Measurements from ENCODE around the gene DMBX1. TPM values are rescaled to one million over a fixed set of nuclear protein-coding genes. Genes with fewer than 3 reads are reported as not detected.

Gene DMBX1
- total RNA-seq, 4 donors from 2014 or later, result not detected

- H3K4me1 ChIP-seq, result no peaks in the 10 kb centered on the region
- no peak overlapping the region for H3K4me3 ChIP-seq
- TF ChIP-seq, protein P1, sequence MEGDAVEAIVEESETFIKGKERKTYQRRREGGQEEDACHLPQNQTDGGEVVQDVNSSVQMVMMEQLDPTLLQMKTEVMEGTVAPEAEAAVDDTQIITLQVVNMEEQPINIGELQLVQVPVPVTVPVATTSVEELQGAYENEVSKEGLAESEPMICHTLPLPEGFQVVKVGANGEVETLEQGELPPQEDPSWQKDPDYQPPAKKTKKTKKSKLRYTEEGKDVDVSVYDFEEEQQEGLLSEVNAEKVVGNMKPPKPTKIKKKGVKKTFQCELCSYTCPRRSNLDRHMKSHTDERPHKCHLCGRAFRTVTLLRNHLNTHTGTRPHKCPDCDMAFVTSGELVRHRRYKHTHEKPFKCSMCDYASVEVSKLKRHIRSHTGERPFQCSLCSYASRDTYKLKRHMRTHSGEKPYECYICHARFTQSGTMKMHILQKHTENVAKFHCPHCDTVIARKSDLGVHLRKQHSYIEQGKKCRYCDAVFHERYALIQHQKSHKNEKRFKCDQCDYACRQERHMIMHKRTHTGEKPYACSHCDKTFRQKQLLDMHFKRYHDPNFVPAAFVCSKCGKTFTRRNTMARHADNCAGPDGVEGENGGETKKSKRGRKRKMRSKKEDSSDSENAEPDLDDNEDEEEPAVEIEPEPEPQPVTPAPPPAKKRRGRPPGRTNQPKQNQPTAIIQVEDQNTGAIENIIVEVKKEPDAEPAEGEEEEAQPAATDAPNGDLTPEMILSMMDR (IDR thresholded peaks at IDR 0.05), result no peak
- TF ChIP-seq POLR2A (IDR thresholded peaks at IDR 0.05; ENCODE audit: low read depth) (no peak), EP300 (IDR thresholded peaks at IDR 0.05) (no peak), POLR2AphosphoS5 (IDR thresholded peaks at IDR 0.05) (no peak)
- peaks cover 0 to 39% (median 0%) of the 10 kb centered on the region in 4 donors for H3K27me3 ChIP-seq
- no peak for DNase-seq (ENCODE audit: extremely low spot score)
- H3K27ac ChIP-seq (replicated peaks in 1 of 4), result no peak overlapping the region
- 87% methylated on average over 5 of the region's 5 CpGs for WGBS
- no peaks in the 10 kb centered on the region for H3K9me3 ChIP-seq
- intact Hi-C loops (cut with DNase I), result no loop called here
- no peaks in the 10 kb centered on the region for H3K36me3 ChIP-seq
Measured at GRCh38 chr1:46513536-46513935, 23.9 kb downstream of the DMBX1 start.

DNA sequence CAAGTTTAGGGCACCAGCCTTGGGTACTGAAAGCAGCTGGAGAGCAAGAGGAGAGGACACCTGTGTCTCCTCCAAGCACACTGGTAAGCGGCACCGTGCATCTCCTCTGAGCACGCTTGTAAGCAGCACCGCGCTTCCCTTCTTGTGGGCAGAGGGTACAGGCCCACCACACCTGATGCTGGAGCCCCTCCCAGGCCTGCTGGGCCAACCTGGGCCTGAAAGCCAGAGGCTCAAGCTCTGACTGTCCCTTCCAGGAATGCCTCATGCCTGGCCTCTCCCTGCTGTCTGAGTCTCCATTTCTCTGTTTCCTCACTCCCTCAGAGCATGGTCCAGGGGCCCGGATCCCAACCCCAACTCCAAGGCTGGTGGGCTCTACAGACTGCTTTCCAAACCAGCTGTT is 25.9 kb downstream of the DMBX1 start:
- Histone ChIP-seq H3K4me1 (no peaks in the 10 kb centered on the region), H3K27me3 (peaks cover 0 to 54% (median 0%) of the 10 kb centered on the region in 4 donors), H3K4me3 (no peak overlapping the region), H3K36me3 (no peaks in the 10 kb centered on the region), H3K9me3 (no peaks in the 10 kb centered on the region), H3K27ac (replicated peaks in 1 of 4) (no peak overlapping the region)
- WGBS, result 80% methylated on average over 4 of the region's 6 CpGs
- DNase-seq (ENCODE audit: extremely low spot score), result no peak
- intact Hi-C loops (cut with DNase I), result no loop called here
- TF ChIP-seq POLR2A (IDR thresholded peaks at IDR 0.05; ENCODE audit: low read depth) (no peak), EP300 (IDR thresholded peaks at IDR 0.05) (no peak), POLR2AphosphoS5 (IDR thresholded peaks at IDR 0.05) (no peak)
- TF ChIP-seq, protein P1 (IDR thresholded peaks at IDR 0.05), result no peak

GRCh38 chr1:46516200-46516950 is 26.7 kb downstream of the DMBX1 start:
- H3K36me3 ChIP-seq, result no peaks in the 10 kb centered on the region
- WGBS, result 58% methylated on average over 12 of the region's 12 CpGs
- DNase-seq (ENCODE audit: extremely low spot score), result no peak
- TF ChIP-seq EP300 (IDR thresholded peaks at IDR 0.05), result no peak
- no peak for TF ChIP-seq POLR2AphosphoS5 (IDR thresholded peaks at IDR 0.05)
- TF ChIP-seq POLR2A (IDR thresholded peaks at IDR 0.05; ENCODE audit: low read depth), result no peak
- TF ChIP-seq, protein P1 (IDR thresholded peaks at IDR 0.05), result no peak
- intact Hi-C loops (cut with DNase I), result no loop called here
- H3K9me3 ChIP-seq, result no peaks in the 10 kb centered on the region
- no peak overlapping the region for H3K27ac ChIP-seq (replicated peaks in 1 of 4)
- H3K27me3 ChIP-seq, result peaks cover 0 to 58% (median 0%) of the 10 kb centered on the region in 4 donors
- no peaks in the 10 kb centered on the region for H3K4me1 ChIP-seq
- no peak overlapping the region for H3K4me3 ChIP-seq

- Histone ChIP-seq H3K9me3 (no peaks in the 10 kb centered on the region), H3K36me3 (no peaks in the 10 kb centered on the region), H3K27me3 (peaks cover 0 to 51% (median 0%) of the 10 kb centered on the region in 4 donors), H3K4me1 (no peaks in the 10 kb centered on the region), H3K27ac (replicated peaks in 1 of 4) (no peak overlapping the region), H3K4me3 (no peak overlapping the region)
- TF ChIP-seq EP300 (IDR thresholded peaks at IDR 0.05), result no peak
- TF ChIP-seq, protein P1 (IDR thresholded peaks at IDR 0.05), result no peak
- no peak for TF ChIP-seq POLR2AphosphoS5 (IDR thresholded peaks at IDR 0.05)
- 25% methylated on average over 10 of the region's 10 CpGs for WGBS
- DNase-seq (ENCODE audit: extremely low spot score), result no peak
- intact Hi-C loops (cut with DNase I), result no loop called here
Measured at GRCh38 chr1:46517010-46517600, 27.5 kb downstream of the DMBX1 start.
